Erythroblast (primary cell): ENCODE results near the gene MLLT10.

ENCODE experiments used
- GATA1 ChIP-seq: IDR thresholded peaks from 2 replicates; pipeline ENCODE4 v1.6.1; 2011; ENCODE audit warnings: low read depth, mild to moderate bottlenecking, control low read depth, low read length, moderate library complexity
- POLR2A ChIP-seq: IDR thresholded peaks from 2 replicates; pipeline ENCODE4 v1.6.1; 2011; ENCODE audit warnings: mild to moderate bottlenecking, low read length

GRCh38 chr10:21688009-21688332 lies 153.9 kb downstream of the MLLT10 start:
- TF ChIP-seq POLR2A (no peak), GATA1 (no peak)
